GM06990 (cell line): Measurements from ENCODE around the gene COL9A3.

Experiments used
- DNase-seq: peaks from one replicate; pipeline ENCODE4 v3.0.0-alpha.2; 2011; ENCODE audit not compliant: insufficient read length; ENCODE audit errors: extremely low read depth
- H3K27me3 ChIP-seq: replicated peaks from 2 replicates; pipeline ENCODE4 v1.6.0; 2011; ENCODE audit warnings: low read length; ENCODE audit not compliant: control insufficient read depth, insufficient read depth
- H3K36me3 ChIP-seq: 2 replicates; pipeline ENCODE4 v1.5.1; 2011; ENCODE audit warnings: low read length; ENCODE audit not compliant: control insufficient read depth, insufficient read depth
- H3K4me3 ChIP-seq: replicated peaks from 2 replicates; pipeline ENCODE4 v1.5.1; 2011; ENCODE audit warnings: low read depth, mild to moderate bottlenecking, control low read depth, low read length
- CTCF ChIP-seq: IDR thresholded peaks from 2 replicates; pipeline ENCODE4 v1.5.1; 2011; ENCODE audit warnings: low read length, control low read depth, mild to moderate bottlenecking, inconsistent platforms; ENCODE audit not compliant: insufficient read depth, poor library complexity, severe bottlenecking

COL9A3 gene

GRCh38 chr20:62876501-62876901, 59.7 kb downstream of the COL9A3 start:
- Histone ChIP-seq H3K4me3 (no peak overlapping the region), H3K27me3 (no peaks in the 10 kb centered on the region; the same call in 1 of the 2 replicates), H3K36me3 (peaks cover 4% of the 10 kb centered on the region)
- no peak for TF ChIP-seq CTCF
- DNase-seq = no peak

- DNase-seq = no peak
- H3K36me3 ChIP-seq = peaks cover 6% of the 10 kb centered on the region
- H3K27me3 ChIP-seq = no peaks in the 10 kb centered on the region; the same call in 1 of the 2 replicates
- no peak overlapping the region for H3K4me3 ChIP-seq
- TF ChIP-seq CTCF = no peak
These were observed 60.3 kb downstream of the COL9A3 start for GRCh38 chr20:62876902-62877816.

GRCh38 chr20:62878244-62879038, 61.6 kb downstream of the COL9A3 start:
- DNase-seq = no peak
- no peak for TF ChIP-seq CTCF
- peaks cover 6% of the 10 kb centered on the region for H3K36me3 ChIP-seq
- no peaks in the 10 kb centered on the region for H3K27me3 ChIP-seq
- H3K4me3 ChIP-seq = no peak overlapping the region

GRCh38 chr20:62879275-62880146, 62.7 kb downstream of the COL9A3 start:
- no peak for DNase-seq
- TF ChIP-seq CTCF = no peak
- no peak overlapping the region for H3K4me3 ChIP-seq

GRCh38 chr20:62880147-62880934, 63.5 kb downstream of the COL9A3 start:
- TF ChIP-seq CTCF = no peak
- H3K27me3 ChIP-seq = no peaks in the 10 kb centered on the region
- H3K4me3 ChIP-seq = no peak overlapping the region
- DNase-seq = no peak
- peaks cover 6% of the 10 kb centered on the region for H3K36me3 ChIP-seq

More at GRCh38 chr20:62879275-62880146, 62.7 kb downstream of the COL9A3 start:
- Histone ChIP-seq H3K36me3 (peaks cover 6% of the 10 kb centered on the region), H3K27me3 (no peaks in the 10 kb centered on the region)
